ENCODE results near the gene FHL3.
"Not testable (repeated sequence)": the region's sequence is repeated elsewhere in the genome, so short reads cannot be mapped to it uniquely, and the experiment has no call there.

FHL3 gene

GRCh38 chr1:37989361-37989930, 15.9 kb downstream of the FHL3 start:
- TF ChIP-seq CTCF (IDR thresholded peaks at IDR 0.05; ENCODE audit: extremely low read depth, missing control alignments), result no peak
- DNase-seq (ENCODE audit: low spot score), result peak; percentile 36

- TF ChIP-seq CTCF (IDR thresholded peaks at IDR 0.05; ENCODE audit: extremely low read depth, missing control alignments), result no peak
- no peak for DNase-seq (ENCODE audit: low spot score)
Measured at GRCh38 chr1:37987679-37988078, 17.6 kb downstream of the FHL3 start.

DNA sequence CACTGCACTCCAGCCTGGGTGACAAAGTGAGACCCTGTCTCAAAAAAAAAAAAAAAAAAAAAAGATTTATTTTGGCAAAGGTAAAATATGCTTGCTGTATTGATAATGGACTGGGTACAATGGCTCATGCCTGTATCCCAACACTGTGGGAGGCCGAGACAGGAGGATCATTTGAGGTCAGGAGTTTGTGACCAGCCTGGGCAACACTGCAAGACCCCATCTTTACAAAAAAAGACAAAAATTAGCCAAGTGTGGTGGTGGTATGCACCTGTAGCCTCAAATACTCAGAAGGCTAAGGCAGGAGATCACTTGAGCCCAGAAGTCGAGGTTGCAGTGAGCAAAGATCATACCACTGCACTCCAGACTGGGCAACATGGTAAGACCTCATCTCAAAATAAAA, 21.8 kb downstream of the FHL3 start:
- no peak for DNase-seq (ENCODE audit: low spot score)
- no peak for TF ChIP-seq CTCF (IDR thresholded peaks at IDR 0.05; ENCODE audit: extremely low read depth, missing control alignments)

DNA sequence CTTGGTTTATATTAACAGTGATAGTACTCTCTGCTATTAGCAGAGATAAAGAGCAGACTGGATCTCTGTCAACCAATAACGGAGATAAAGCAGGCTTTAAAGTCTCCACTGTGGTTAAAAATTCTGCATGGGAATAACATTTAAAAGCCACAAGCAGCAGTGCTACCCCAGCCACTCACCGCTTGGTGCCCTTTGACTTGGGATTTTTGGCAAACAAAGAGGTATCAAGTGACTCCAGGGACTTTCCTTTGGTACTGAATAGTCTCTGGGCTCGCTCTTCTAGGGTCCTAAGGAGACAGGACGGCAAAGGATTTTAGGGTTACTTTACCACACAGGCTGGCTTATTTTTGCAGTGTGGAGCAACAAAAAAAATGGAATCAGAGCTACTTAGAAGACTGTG, 26.8 kb downstream of the FHL3 start:
- no peak for DNase-seq (ENCODE audit: low spot score)

GRCh38 chr1:37975083-37975482, 30.2 kb downstream of the FHL3 start:
- not testable (repeated sequence) for DNase-seq (ENCODE audit: low spot score)
- TF ChIP-seq CTCF (IDR thresholded peaks at IDR 0.05; ENCODE audit: extremely low read depth, missing control alignments), result peak; percentile 27

More for the DNA sequence above, 26.8 kb downstream of the FHL3 start:
- TF ChIP-seq CTCF (IDR thresholded peaks at IDR 0.05; ENCODE audit: extremely low read depth, missing control alignments), result no peak

DNA sequence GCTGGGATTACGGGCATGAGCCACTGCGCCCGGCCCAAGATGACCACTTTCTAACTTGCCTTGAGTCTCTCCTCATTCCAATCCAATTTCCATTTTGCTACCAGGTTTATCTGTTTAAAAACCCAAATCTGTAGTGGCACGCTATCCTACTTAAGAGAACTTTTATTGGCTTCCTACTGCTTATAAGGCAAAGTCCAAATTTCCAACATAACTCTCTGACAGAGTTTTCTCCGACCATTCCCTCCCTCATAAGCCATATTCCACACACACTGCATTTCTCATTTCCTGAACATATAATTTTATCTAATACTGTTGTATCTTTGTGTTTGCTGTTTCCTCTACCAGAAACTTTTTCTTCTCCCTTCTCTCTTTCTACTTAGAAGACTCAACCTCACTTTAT, 30.7 kb downstream of the FHL3 start:
- DNase-seq (ENCODE audit: low spot score), result no peak
- no peak for TF ChIP-seq CTCF (IDR thresholded peaks at IDR 0.05; ENCODE audit: extremely low read depth, missing control alignments)

DNA sequence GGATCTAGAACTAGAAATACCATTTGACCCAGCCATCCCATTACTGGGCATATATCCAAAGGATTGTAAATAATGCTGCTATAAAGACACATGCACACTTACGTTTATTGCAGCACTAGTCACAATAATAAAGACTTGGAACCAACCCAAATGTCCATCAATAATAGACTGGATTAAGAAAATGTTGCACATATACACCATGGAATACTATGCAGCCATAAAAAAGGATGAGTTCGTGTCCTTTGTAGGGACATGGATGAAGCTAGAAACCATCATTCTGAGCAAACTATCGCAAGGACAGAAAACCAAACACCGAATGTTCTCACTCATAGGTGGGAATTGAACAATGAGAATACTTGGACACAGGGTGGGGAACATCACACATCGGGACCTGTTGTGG, 31.6 kb downstream of the FHL3 start:
- DNase-seq (ENCODE audit: low spot score), result not testable (repeated sequence)

DNA sequence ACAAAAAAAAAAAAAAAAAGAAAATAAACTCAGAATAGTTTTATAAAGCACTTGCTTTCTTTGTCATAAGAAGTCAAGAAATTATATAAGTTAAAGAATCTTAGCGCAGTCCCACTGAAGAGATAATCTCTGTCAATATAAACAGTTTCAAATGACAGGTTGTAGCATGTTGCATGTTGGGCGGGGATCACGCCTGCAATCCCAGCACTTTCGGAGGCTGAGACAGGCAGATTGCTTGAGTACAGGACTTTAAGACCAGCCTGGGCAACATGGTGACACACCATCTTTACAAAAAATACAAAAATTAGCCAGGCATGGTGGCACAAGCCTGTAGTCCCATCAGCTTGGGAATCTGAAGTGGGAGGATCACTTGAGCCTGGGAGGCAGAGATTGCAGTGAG, 40.0 kb downstream of the FHL3 start:
- DNase-seq (ENCODE audit: low spot score), result no peak
- TF ChIP-seq CTCF (IDR thresholded peaks at IDR 0.05; ENCODE audit: extremely low read depth, missing control alignments), result no peak

DNA sequence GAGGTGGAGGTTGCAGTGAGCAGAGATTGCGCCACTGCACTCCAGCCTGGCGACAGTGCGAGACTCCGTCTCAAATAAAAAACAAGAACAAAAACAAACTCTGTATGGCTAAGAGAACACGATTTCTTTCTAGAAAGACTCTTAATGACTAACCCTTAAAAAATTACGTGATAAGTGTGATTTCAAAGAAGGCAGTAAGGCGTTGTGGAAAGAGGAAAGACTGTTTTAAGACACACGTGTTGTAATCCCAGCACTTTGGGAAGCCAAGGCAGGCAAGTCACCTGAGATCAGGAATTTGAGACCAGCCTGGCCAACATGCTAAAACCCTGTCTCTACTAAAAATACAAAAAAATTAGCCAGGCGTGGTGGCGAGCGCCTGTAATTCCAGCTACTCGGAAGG, 41.2 kb downstream of the FHL3 start:
- not testable (repeated sequence) for DNase-seq (ENCODE audit: low spot score)

Data from GM20000 (cell line).